ENCODE data around the gene ANKRD52.
"Not testable (repeated sequence)": the region's sequence is repeated elsewhere in the genome, so short reads cannot be mapped to it uniquely, and the experiment has no call there.

The ANKRD52 gene

DNA sequence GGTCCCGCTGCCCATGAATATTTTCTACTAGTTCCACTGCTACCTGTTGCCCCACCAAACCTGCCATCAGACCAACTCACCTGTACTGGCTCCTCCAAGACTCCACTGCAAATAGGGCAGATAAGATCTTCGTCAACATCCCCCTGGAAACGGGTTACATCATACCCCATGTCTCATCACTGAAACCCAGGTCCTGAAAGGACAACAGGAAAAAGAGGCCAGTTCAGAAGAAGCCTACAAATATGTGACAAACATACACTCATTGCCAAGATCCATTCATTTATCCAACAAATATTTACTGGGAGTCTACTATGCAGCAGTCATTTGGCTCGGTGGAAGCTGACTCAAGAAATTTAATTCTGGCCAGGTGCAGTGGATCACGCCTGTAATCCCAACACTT, 44.3 kb downstream of the ANKRD52 start:
- no peak for DNase-seq (ENCODE audit: low read depth in 2 of 2, low spot score in 1 of 2)

DNA sequence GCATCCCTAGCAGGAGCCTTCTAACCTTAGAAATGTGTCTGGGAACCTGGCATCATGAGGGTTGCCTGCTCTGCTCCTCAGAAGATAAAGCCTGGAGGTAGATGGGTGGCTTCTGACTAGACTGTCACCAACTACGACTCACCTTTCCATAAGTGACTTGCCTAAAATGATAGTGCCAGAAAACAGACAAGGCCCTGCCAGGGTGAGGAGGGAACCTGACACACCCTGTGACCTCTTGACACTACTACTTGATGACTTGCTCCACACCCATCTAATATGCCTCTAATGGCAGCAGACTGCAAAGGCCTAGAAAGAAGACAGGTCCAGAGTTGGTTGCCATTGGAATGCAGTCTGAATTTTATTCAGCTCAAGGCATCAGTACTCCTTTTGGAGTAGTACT, 45.8 kb downstream of the ANKRD52 start:
- no peak for DNase-seq (ENCODE audit: low read depth in 2 of 2, low spot score in 1 of 2)

DNA sequence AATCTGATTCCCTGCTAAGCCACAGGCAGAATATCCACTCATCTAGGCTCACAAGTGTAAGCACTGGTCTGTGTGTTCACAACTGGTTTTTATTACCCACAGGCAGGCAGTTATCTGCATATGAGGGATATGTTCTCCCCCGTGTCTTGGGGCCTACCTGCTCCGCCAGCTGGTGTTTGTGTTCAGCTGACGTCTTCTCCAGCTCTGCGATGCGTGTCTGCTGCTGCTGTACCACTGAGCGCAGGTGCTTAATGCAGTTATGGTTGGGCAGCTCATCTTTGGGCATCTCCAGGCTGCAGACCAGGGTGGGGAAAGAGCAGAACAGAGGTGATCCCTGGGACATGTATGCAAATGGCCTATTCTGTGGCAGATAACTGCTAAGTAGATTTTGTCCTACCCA, 50.2 kb downstream of the ANKRD52 start:
- DNase-seq (ENCODE audit: low read depth in 2 of 2, low spot score in 1 of 2), result no peak

DNA sequence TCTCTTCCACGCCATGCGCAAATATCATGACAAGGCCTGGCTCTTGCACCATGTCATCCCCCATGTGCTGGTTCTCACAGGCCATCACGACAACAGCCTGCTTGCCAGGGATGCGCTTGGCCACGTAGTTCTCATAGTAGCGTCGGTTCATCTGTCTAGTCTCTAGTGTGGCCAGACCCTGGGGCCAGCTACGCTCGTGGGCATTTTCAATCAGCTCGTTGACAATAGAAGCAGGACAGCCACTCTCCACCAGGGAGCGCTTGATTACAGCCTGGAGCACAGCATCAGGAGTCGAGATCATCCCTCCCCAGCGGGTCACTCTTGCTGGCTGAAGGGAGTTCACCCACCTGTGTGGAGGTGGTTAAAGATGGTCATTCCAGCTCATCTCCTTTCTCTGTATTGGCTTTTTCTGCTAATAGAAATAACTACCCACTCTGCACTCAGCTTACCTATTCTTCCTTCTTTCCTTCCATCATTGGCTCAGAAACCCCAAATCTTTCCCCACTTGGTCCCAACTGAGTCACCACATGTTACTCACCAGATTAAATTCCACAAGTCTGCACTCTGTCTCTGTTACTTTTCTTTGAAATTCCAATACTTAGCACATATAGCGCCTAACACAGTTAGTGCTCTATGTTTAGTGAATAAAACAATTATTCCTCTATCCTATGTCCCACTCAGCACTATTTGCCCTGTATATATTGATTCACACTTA, 51.6 kb downstream of the ANKRD52 start:
- no peak for DNase-seq (ENCODE audit: low read depth in 2 of 2, low spot score in 1 of 2)

DNA sequence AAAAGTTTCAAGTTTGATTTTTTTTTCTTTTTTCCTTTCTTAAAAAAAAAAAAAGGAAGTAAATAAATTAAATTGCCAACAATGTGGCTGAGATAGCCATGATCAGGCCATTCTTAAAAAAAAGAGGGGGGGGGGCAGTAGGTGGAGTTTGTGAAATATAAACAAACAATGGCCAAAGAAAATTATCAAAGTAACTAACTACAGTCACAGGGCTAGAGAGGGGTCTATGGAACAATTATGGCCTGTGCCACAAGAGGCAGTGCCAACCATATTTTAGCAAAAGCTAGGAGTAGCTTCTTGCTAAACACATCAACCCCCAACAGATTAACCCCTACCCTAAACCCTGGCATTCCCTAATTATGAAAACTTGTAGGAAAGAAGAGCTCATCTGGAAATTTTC, 52.7 kb downstream of the ANKRD52 start:
- no peak for DNase-seq (ENCODE audit: low read depth in 2 of 2, low spot score in 1 of 2)

DNA sequence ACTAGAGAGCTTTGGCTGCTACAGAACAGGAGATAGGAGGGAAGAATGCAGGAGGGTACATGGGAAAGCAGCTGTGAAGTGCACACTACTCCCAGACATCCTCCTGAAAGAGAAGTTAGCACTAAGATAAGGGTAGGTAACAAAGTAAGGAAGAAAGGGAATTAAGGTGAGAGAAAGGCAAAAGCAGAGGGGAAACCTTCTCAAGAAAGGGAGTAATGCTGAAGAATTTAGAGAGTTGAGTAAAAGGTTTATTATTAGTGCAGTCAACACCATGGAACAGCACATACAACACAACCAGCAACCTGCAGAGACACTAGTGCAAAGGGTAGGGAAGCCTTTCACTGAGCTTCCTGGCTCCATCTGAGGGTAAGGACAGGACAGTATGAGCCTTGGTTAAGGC, 53.9 kb downstream of the ANKRD52 start:
- no peak for DNase-seq (ENCODE audit: low read depth in 2 of 2, low spot score in 1 of 2)

DNA sequence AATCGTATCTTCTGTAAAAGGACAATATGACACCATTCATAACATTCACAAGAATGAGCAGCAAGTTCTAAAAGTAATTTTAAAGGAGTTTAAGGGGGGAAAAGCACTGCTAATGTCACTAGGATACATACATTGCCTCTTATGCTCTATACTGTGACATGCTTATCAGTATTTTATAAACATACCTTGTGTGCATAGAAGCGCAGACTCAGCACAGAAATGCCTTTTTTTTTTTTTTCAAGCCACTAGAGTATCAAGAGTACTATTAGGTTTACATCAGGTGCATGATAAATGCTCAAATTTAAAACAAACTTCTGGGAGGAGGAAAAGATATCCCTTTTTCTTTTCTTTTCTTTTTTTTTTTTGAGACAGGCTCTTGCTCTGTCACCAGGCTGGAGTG, 55.3 kb downstream of the ANKRD52 start:
- DNase-seq (ENCODE audit: low read depth in 2 of 2, low spot score in 1 of 2), result no peak

DNA sequence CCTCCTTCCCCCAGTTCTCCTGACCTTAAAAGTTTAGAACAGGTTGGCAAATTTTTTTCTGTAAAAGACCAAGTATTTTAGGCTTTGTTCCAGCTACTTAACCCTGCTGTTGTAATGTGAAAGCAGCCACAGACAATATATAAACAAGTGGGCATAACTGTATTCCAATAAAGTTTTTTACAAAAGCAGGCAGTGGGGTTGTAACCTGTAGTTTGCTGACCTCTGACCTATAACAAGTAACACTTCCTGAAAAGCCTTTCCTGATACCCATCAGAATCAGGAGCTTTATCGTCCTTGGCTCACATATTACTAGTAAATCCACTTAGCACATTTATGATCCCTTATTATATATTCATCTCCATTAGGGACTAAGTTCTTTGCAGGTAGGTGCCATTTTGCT, 55.8 kb downstream of the ANKRD52 start:
- DNase-seq (ENCODE audit: low read depth in 2 of 2, low spot score in 1 of 2), result no peak

DNA sequence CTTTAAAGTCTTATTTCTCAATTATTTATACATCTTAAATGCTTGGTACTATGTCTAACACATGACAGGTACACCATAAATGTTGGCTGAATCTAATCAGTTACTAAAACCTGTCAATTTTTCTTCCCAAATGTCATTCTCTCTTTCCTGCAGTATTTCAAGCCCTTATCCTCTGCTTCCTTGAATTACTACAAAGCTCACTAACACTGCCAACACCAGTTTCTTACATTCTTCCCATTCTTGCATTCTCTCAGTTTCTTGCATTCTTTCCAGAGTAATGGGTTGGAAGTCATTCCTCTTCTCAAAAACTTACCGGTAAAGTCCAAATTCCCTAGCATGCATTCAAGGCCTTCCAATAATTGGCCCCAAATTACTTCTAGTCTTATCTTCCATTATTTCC, 59.3 kb downstream of the ANKRD52 start:
- no peak for DNase-seq (ENCODE audit: low read depth in 2 of 2, low spot score in 1 of 2)

DNA sequence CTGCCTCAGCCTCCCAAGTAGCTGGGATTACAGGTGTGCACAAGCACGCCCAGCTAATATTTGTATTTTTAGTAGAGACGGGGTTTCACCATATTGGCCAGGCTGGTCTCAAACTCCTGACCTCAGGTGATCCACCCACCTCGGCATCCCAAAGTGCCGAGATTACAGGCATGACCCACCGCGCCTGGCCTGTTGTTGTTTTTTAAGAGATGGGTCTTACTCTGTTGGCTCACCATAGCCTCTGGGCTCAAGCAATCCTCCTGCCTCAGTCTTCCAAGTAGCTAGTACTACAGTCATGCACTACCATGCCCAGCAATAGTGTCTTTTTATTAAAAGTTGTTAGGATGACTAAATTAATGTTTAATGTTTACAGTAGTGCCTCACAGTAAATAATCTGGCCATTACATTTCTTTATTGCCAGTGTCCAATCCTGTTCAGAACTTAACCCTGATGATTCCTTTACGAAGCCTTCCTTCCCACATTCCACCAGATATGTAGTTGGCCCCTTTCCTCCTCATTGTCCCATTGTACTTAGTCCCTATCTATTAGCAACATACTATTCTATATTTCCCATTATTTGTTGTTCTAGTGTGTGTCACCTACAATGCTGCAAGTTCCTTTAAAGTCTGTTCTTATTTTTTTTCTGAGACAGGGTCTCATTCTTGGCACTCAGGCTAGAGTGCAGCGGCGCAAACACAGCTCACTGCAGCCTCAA, 60.1 kb downstream of the ANKRD52 start:
- no peak for DNase-seq (ENCODE audit: low read depth in 2 of 2, low spot score in 1 of 2)

DNA sequence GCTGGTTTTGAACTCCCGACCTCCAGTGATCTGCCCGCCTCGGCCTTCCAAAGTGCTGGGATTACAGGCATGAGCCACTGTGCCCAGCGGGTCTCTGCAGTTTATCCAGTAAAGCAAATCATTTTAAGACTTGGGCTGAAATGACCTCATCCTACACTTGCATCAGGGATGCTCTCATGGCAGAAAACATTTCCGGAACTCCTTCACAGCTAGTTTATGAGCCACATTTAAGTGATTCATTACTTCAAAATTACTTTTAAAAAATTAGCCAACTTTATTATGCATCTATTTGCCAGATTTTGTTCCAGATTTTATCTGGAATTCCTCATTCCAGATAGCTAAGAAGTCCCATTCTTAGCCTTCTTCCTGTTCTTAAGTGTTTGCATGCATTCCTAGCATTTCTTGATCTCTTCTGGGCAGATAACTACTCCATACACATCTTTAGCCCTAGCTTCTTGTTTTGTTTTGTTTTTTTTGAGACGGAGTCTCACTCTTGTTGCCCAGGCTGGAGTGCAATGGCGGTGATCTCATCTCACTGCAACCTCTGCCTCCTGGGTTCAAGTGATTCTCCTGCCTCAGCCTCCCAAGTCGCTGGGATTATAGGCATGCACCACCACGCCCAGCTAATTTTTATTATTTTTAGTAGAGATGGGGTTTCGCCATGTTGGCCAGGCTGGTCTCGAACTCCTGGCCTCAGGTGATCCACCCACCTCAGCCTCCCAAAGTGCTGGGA, 61.2 kb downstream of the ANKRD52 start:
- not testable (repeated sequence) for DNase-seq (ENCODE audit: low read depth in 2 of 2, low spot score in 1 of 2)

DNA sequence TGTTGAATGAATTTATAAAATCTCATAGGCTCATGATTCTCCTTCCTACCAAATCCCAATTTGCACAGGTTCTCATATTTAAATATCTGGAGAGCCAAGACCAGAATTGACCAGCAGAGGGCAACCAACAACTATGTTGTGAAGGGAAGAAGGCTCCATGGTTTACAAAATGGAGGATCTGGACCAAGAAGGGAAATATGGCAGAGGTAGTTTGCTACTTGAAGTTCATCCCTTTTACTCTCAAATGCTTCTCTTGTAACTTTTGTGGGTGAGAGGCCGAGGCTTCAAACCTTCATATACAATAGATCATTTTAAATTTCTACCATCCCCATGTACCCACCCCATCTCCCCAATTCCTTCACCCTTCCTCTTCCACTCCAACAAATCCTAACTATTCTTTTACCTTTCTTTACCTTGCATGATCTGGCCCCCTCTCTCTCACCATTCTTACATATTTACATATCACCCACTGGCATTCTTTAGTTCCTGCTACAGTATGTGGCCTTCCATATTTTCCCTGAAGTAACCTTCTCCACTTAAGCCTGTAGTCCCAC, 65.1 kb downstream of the ANKRD52 start:
- peak; percentile 11 to 48 for DNase-seq (ENCODE audit: low read depth in 2 of 2, low spot score in 1 of 2)

DNA sequence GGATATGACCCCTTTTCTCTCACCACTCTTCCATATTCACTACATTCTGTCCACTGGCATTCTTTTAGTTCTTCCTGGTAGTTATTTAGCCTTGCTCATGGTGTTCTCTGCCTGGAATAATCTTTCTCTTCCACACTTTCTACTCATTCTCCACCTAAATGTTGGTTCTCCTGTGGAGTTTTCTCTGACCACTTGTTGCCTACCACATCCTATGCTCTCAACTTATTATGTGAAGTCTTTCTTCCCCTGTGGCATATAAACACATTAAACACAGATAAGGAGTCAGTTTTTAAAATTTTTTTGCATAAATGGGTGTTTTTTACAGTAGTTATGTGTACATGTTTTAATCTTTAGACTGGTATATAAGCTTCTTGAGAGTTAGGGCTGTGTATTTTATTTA, 65.6 kb downstream of the ANKRD52 start:
- DNase-seq (ENCODE audit: low read depth in 2 of 2, low spot score in 1 of 2), result no peak

DNA sequence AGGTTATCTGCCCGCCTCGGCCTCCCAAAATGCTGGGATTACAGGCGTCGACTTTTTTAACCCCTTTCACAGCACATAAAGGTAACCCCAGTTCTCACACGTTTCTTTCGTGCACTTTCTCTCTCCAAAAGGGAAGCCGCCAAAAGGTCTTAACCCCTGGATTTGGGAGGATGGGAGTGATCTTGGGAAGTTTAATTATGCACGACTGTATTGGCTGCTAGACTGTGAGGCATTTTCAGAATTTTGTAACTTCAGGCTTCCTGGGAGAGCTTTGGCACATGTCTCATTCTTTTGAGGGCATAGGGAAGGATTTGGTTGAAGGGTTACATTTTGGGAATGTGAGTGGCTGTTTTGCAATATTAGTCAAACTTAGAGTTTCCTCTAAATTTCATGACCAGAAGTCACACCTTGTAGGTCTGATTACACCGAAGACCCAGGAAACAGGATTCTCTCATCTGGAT, 67.5 kb downstream of the ANKRD52 start:
- DNase-seq (ENCODE audit: low read depth in 2 of 2, low spot score in 1 of 2), result no peak

DNA sequence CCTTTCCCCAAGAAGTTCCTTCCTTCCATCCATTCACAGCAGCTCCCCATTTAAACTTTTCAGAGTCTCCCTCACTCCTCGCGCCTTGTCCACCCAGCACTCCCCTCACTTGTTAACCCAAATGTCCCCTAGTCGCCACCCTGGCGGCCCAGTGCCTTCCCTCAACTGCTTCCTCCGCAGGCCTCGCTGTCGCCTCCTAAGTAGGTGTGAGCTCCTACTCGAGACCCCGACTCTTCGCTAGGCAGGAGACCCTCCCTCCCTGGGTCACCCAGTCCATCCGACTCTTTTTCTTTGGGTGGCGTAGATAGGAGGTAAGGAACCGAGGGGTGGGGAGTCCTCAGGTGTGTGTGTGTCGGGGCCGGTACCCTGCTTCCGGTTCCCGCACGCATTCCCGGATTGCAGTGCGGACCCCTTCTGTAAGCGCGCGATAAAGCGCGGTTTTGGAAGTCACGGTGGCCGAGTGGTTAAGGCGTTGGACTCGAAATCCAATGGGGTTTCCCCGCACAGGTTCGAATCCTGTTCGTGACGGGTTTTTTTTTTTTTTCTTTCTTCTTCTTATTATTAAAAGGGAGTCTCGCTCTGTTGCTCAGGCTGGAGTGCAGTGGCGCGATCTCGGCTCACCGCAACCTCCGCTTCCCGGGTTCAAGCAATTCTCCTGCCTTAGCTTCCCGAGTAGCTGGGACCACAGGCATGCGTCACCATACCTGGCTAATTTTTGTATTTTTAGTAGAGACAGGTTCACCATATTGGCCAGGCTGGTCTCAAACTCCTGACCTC, 68.1 kb downstream of the ANKRD52 start:
- peak; percentile 49 to 68 for DNase-seq (ENCODE audit: low read depth in 2 of 2, low spot score in 1 of 2)

DNA sequence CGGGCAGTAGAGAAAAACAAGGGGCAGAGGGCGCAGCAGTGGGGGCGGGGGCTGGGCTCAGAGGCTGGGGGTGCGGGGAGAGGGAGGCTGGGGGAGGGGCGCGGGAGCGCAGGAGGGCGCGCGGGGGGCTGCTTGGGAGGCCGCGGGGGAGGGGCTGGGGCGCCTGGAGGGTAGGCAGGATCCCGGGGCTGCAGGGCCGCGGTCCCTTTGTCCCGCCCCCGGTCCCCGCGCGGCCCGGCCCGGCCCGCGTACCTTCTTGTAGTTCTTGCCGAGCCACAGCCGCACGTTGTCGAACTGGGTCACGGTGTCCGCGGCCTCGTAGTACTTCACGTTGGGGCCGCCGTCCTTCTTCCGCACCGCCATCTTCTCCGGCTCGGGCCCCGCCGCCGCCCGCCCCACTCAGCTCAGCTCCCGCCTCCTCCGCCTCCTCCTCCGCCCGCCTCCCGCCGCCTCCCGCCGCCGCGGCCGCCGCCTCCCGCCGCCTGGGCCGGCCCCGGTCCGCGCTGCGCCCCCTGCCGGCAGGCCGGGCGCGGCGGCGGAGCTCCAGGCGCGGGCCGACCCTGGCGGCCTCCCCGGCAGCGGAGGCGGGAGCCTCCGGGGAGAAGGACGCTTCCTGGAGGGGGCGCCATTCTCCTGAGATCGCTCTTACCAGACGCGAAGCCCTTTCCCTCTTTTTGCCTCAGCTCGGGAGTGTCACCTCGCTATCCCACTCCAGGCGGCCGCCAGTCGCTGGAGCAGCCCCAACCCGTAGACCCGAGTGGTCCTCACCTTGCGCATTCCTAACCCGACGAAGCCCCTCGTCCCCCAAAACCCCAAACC, 68.9 kb downstream of the ANKRD52 start, which contains the start of gene SMARCC2:
SMARCC2 (minus strand) TSS at position 385 of the 819 bp plus-strand sequence; CDS start at position 363, 22 bp downstream.
- DNase-seq (ENCODE audit: low read depth in 2 of 2, low spot score in 1 of 2), result peak; percentile 64 to 65

DNA sequence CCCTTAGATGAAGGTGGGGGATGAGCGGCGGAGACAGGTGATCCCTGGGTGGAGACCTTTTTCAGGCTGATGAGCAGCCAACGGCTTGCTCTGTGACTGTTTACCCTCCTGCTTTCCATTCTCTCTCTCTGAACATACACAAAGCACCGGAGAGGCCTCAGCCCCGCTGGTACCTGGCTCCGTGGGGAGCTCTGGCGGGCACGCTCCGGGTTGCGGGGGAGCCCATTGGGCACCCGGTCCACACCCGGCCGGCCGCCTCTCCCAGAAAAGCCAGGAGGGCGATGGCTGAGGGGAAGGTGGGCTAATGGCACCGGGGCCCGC, 69.4 kb downstream of the ANKRD52 start:
- no peak for DNase-seq (ENCODE audit: low read depth in 2 of 2, low spot score in 1 of 2)

DNA sequence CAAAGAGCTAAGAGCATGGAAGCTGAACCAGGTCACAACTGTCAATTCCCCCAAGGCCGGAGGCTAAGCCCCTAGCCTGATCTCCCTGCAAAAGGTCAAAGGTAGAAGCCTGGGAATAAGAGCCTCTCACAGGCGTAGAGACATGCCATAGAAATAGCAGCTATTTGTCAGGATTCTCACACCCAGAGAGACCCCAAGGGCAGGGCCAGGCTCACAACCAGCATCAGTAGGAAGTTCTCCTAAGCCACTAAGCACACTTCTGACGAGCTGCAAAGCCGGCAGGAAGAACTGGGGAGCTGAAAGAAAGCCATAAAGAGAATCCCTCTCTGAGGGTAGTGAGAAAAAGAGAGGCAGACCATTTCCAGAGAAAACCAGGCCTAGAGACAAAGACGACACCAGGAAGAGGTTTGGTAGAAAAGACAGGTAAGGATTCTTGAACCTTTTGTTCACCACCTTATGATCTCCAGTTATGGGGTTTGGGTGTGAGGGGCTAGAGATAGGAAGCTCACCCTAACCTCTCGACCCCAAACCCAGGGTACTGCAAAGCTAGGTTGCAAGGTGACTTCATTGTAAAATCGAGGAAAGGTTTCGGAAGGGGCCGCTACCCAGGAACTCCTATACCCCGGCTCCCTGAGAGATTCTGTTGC, 69.9 kb downstream of the ANKRD52 start:
- no peak for DNase-seq (ENCODE audit: low read depth in 2 of 2, low spot score in 1 of 2)

All from stimulated activated CD8-positive, alpha-beta memory T cell treated with anti-CD3 and anti-CD28 coated beads, Interleukin-4, amount 100 ng/mL, for 4 hours (primary cell).